Nephron progenitor cell (in vitro differentiated cells): ENCODE data around the gene KLHL21.

ENCODE experiments used
- DNase-seq: peaks from one replicate; pipeline ENCODE4 v3.0.0; 2021
- H3K27ac Mint-ChIP-seq: 2 replicates; pipeline ENCODE4 v1.8.0; 2021; ENCODE audit warnings: mild to moderate bottlenecking, moderate library complexity, mixed read lengths
- H3K27me3 Mint-ChIP-seq: 2 replicates; pipeline ENCODE4 v1.8.0; 2021; ENCODE audit warnings: mild to moderate bottlenecking, low read depth, mixed read lengths; ENCODE audit not compliant: poor library complexity
- H3K36me3 Mint-ChIP-seq: 2 replicates; pipeline ENCODE4 v1.8.0; 2021; ENCODE audit warnings: low read depth, mixed read lengths
- H3K4me1 Mint-ChIP-seq: 2 replicates; pipeline ENCODE4 v1.8.0; 2021; ENCODE audit warnings: mixed read lengths
- H3K4me3 Mint-ChIP-seq: 2 replicates; pipeline ENCODE4 v1.8.0; 2021; ENCODE audit warnings: mild to moderate bottlenecking, moderate library complexity, mixed read lengths
- H3K9me3 Mint-ChIP-seq: 2 replicates; pipeline ENCODE4 v1.8.0; 2021; ENCODE audit warnings: mild to moderate bottlenecking, moderate library complexity, mixed read lengths
- TF ChIP-seq, protein P1 (sequence below): fragments of 200-600 bp; sonication (generic); IDR thresholded peaks from 2 replicates; pipeline ENCODE4 v1.5.0; 2021; ENCODE audit warnings: antibody characterized with exemption

The KLHL21 gene

DNA sequence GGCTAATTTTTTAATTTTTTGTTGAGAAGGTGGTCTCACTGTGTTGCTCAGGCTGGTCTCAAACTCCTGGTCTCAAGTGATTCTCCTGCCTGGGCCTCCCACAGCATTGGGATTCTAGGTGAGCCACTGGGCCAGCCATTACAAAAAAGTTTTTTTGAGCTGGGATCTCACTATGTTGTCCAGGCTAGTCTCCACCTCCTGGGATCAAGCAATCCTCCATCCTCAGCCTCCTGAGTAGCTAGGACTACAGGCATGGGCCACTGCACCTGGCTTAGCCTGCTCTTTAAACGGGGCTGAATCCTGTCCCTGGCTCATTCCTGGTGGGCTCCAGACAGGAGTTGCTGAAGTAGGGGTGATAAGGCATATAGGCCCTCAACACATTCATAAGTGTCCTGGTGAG, 45.1 kb downstream of the KLHL21 start:
- H3K36me3 Mint-ChIP-seq = no peaks in the 10 kb centered on the region
- H3K4me3 Mint-ChIP-seq = no peak overlapping the region
- TF ChIP-seq, protein P1, sequence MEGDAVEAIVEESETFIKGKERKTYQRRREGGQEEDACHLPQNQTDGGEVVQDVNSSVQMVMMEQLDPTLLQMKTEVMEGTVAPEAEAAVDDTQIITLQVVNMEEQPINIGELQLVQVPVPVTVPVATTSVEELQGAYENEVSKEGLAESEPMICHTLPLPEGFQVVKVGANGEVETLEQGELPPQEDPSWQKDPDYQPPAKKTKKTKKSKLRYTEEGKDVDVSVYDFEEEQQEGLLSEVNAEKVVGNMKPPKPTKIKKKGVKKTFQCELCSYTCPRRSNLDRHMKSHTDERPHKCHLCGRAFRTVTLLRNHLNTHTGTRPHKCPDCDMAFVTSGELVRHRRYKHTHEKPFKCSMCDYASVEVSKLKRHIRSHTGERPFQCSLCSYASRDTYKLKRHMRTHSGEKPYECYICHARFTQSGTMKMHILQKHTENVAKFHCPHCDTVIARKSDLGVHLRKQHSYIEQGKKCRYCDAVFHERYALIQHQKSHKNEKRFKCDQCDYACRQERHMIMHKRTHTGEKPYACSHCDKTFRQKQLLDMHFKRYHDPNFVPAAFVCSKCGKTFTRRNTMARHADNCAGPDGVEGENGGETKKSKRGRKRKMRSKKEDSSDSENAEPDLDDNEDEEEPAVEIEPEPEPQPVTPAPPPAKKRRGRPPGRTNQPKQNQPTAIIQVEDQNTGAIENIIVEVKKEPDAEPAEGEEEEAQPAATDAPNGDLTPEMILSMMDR = no peak
- H3K27ac Mint-ChIP-seq = no peak overlapping the region
- H3K4me1 Mint-ChIP-seq = peaks cover 14% of the 10 kb centered on the region
- peaks cover 6% of the 10 kb centered on the region for H3K27me3 Mint-ChIP-seq
- peaks cover 11% of the 10 kb centered on the region for H3K9me3 Mint-ChIP-seq
- DNase-seq = no peak

DNA sequence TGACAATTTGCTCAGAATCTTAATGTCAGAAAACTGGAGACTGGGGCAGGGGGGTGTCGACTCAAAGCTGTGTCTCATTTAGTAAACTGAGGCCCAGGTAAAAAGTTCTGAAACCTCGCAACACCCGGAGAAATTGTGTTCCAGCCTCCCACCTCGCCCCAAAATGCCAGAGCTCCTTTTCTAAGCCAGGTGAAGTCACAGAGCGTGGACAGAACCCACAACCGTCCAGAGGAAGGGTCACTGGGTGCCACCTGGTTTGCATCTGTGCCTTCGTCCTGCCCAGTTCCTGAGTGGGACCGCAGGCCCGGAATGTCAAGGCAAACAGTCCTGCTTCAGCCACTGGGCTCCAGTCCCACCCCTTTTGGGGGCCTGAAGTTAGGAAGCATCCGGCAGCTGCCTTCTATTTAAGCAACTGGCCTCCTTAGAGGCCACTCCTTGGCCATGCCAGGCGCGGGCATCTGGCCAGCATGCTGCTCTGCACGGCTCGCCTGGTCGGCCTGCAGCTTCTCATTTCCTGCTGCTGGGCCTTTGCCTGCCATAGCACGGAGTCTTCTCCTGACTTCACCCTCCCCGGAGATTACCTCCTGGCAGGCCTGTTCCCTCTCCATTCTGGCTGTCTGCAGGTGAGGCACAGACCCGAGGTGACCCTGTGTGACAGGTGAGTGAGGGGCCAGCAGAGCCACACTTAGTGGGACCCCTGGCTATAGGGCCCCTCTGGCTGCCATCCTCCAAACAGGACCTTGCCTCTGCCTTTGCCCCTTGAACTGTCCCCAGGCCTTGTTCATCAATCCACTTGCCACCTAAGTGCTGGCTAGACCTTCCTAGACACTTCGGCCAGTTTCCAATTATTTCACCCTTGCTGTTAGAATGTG, 47.5 kb downstream of the KLHL21 start, which contains the start of gene TAS1R1:
TAS1R1 (plus strand) TSS at position 401 of the 872 bp plus-strand sequence; CDS start at position 468, 67 bp downstream.
- peaks cover 4% of the 10 kb centered on the region for H3K36me3 Mint-ChIP-seq

DNA sequence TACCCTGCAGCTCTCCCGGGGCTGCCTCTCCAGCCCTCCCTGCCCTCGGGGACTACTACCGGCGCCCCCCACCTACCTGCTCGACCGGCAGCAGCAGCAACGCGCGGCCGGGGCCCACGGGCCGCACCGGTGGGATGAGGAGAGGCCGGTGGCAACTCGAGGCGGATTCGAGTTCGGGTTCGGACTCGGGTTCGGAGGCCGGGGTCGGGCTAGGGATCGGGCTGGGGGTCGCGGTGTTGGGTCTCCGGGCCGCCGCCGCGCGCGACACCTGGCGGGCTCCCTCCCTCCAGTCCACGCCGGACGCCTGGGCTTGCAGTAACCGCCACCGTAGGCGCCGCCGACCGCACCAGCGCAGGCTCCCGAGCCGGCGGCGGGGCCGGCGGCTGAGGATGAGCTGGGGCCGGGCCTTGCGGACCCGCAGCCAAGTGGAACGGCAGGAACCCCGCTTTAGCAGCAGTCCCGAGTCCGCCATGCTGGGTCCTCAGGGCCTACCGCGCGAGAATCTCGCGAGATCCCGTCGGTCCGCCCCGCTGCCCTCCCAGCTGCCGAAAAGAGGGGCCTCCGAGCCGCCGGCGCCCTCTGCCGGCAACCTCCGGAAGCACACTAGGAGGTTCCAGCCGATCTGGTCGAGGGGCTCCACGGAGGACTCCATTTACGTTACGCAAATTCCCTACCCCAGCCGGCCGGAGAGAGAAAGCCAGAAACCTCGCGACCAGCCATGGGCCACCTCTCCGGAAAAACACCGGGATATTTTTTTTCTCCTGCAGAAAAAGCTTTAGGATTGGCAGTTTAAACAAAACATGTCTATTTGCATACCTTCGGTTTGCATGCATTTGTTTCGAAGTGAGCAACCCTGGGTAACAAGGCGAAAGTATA, 48.4 kb downstream of the KLHL21 start, which contains the start of gene NOL9:
NOL9 (minus strand) TSS at position 483 of the 876 bp plus-strand sequence; CDS start at position 472, 11 bp downstream.
- DNase-seq = peak; percentile 97
- Mint-ChIP-seq H3K4me3 (peak within 1 kb of the TSS; percentile 86), H3K27me3 (peaks cover 2% of the 10 kb centered on the region), H3K9me3 (no peaks in the 10 kb centered on the region), H3K36me3 (peaks cover 10% of the 10 kb centered on the region), H3K4me1 (peaks cover 15% of the 10 kb centered on the region), H3K27ac (no peak within 1 kb of the TSS)
- TF ChIP-seq, protein P1 = peak; percentile 98

More for the DNA sequence above, 47.5 kb downstream of the KLHL21 start, which contains the start of gene TAS1R1:
- H3K27me3 Mint-ChIP-seq = peaks cover 4% of the 10 kb centered on the region
- no peak within 1 kb of the TSS for H3K27ac Mint-ChIP-seq
- TF ChIP-seq, protein P1 = no peak
- no peaks in the 10 kb centered on the region for H3K9me3 Mint-ChIP-seq
- no peak for DNase-seq
- peaks cover 15% of the 10 kb centered on the region for H3K4me1 Mint-ChIP-seq
- peak within 1 kb of the TSS; percentile 67 for H3K4me3 Mint-ChIP-seq

DNA sequence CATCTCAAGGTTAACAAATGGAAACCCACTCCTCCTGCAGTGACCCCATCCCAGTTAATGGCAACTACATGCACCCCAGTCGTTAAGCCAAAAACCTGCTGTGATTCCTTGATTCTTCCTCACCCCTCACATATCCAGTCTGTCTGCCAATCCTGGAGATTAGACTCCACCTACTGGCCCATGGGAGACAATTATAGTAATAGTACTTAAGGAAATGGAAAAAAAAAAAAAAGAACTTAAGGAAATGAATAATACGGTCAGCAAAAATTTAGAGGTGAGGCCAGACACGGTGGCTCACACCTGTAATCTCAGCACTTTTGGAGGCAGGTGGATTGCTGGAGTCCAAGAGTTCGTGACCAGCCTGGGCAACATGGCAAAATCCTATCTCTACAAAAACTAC, 55.4 kb downstream of the KLHL21 start:
- Mint-ChIP-seq H3K36me3 (peaks cover 54% of the 10 kb centered on the region), H3K27ac (peak overlapping the region; percentile 78), H3K9me3 (no peaks in the 10 kb centered on the region), H3K27me3 (no peaks in the 10 kb centered on the region), H3K4me3 (no peak overlapping the region), H3K4me1 (no peaks in the 10 kb centered on the region)
- TF ChIP-seq, protein P1 = no peak
- no peak for DNase-seq

DNA sequence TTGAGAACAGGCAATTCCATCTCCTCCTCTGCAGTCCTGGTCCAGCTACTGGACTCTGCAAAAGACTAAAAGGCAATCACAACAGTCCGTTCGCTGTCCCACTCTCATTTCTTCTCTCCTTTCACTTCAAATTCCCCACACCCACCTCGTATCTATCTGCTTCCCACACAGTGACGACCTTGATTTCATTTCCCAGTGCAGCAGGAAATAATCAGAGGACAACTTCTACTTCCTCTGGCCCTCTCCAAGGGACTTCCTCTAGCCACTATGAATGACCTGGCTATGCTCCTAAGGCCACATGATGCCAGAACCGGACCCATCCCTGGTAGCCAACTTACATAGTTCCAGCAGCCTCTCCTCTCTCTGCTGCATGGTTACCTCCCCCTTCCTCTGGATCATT, 56.3 kb downstream of the KLHL21 start:
- no peaks in the 10 kb centered on the region for H3K27me3 Mint-ChIP-seq
- no peaks in the 10 kb centered on the region for H3K9me3 Mint-ChIP-seq
- DNase-seq = no peak
- TF ChIP-seq, protein P1 = no peak
- peak overlapping the region; percentile 16 for H3K27ac Mint-ChIP-seq
- H3K4me1 Mint-ChIP-seq = no peaks in the 10 kb centered on the region
- H3K4me3 Mint-ChIP-seq = no peak overlapping the region
- peaks cover 63% of the 10 kb centered on the region for H3K36me3 Mint-ChIP-seq
